OCI-LY1 (cell line): Measurements from ENCODE around the gene ST13.

ENCODE experiments used
- EZH2 ChIP-seq: fragments of 200-600 bp; sonication (generic), shearing (Covaris generic); IDR thresholded peaks from 2 replicates; pipeline ENCODE4 v1.8.0; 2017; ENCODE audit warnings: borderline replicate concordance, mixed run types, mild to moderate bottlenecking, antibody characterized with exemption, low read length, moderate library complexity, mixed read lengths
- TF ChIP-seq, protein P1 (sequence below): fragments of 200-600 bp; sonication (generic), shearing (Covaris generic); IDR thresholded peaks from 2 replicates; pipeline ENCODE4 v1.5.1; 2017; ENCODE audit warnings: mild to moderate bottlenecking, antibody characterized with exemption, low read length, moderate library complexity, mixed read lengths

DNA sequence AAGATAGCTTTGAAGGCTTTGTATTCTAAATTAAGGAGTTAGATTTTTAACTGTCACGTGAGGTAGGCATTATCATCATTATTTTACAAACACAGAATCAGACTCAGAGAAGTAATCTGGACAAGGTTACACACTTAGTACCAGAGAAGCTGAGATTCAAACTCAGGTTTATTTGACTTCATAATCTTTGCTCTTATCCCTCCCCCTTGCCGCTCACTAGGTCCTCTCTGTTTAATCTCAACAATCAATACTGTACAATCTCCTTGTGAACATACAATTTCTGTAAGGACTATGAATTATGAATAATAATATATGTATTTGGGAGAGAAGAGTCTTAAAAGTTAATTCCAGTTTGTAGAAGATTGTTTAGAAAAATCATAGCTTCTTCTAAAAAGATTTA lies 10.7 kb upstream of the ST13 start:
- TF ChIP-seq, protein P1, sequence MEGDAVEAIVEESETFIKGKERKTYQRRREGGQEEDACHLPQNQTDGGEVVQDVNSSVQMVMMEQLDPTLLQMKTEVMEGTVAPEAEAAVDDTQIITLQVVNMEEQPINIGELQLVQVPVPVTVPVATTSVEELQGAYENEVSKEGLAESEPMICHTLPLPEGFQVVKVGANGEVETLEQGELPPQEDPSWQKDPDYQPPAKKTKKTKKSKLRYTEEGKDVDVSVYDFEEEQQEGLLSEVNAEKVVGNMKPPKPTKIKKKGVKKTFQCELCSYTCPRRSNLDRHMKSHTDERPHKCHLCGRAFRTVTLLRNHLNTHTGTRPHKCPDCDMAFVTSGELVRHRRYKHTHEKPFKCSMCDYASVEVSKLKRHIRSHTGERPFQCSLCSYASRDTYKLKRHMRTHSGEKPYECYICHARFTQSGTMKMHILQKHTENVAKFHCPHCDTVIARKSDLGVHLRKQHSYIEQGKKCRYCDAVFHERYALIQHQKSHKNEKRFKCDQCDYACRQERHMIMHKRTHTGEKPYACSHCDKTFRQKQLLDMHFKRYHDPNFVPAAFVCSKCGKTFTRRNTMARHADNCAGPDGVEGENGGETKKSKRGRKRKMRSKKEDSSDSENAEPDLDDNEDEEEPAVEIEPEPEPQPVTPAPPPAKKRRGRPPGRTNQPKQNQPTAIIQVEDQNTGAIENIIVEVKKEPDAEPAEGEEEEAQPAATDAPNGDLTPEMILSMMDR, result no peak
- no peak for TF ChIP-seq EZH2
